Activated CD4-positive, alpha-beta T cell treated with anti-CD3 and anti-CD28 coated beads, Interleukin-2, Interleukin-6, amounts not matched to agents 100 ng/mL and 50 ng/mL, durations not matched to agents 16 hours and 8 hours (primary cell): Measurements from ENCODE around the gene FOXJ3.

Experiments
- DNase-seq: peaks from one replicate; pipeline ENCODE4 v3.0.0-alpha.2; 2020

Gene FOXJ3

GRCh38 chr1:42163536-42164503 lies 171.2 kb downstream of the FOXJ3 start:
- DNase-seq = no peak

DNA sequence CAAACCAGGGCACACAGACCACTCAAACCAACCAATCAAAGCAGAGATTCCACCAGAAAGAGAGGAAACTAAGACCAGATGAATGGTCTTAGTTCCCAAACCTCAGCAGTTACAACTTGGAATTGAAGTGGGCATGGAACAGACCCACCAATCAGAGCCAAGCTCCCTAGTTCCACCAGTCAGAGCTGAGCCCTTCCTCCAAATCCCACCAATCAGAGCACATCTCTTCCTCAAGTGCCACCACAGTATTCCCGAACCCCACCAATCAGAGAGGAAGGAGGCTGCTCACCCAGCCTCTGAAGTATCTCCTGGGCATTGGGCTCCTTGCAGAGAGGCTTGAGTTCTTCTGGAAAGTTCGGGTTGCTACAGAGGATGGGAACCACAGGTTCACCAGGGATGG lies 171.9 kb downstream of the FOXJ3 start:
- no peak for DNase-seq

- no peak for DNase-seq
Observed at GRCh38 chr1:42162181-42162580, 172.9 kb downstream of the FOXJ3 start.

GRCh38 chr1:42158189-42158588 lies 176.8 kb downstream of the FOXJ3 start:
- DNase-seq = no peak

DNA sequence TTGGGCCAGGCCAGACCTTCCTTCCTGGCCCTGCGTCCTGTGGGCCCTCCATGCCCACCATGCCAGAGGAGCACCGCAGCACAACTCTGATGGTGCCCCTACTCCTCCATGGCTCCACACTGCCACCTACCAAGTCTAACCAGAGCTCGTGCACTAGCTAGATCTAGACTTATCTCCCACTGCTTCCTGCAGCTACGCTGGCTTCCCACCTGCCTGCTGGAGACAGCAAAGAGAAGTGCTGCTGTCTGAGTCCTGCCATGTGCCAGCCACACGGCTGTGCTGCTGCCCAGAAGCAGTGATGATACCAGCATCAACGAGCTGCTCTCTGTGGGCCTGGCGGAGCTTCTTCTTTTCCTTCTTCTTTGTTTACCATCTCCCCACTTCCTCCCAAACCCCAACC lies 177.4 kb downstream of the FOXJ3 start:
- no peak for DNase-seq

GRCh38 chr1:42155362-42155761 lies 179.7 kb downstream of the FOXJ3 start:
- DNase-seq = no peak

DNA sequence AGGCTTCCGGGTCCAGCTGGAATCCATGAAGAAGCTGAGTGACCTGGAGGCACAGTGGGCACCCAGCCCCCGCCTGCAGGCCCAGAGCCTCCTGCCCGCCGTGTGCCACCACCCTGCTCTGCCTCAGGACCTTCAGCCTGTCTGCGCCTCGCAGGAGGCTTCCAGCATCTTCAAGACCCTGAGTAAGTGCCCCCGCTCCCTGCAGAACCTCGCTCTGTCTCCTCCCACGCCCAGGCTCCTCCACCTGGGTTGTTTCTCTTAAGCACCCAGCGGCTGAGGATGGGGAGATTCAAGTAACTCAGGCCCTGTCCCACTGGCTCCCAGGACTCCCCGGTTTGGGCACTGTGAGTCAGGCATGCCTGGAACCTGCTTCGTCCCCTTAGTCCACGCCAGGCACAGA lies 180.3 kb downstream of the FOXJ3 start:
- no peak for DNase-seq

DNA sequence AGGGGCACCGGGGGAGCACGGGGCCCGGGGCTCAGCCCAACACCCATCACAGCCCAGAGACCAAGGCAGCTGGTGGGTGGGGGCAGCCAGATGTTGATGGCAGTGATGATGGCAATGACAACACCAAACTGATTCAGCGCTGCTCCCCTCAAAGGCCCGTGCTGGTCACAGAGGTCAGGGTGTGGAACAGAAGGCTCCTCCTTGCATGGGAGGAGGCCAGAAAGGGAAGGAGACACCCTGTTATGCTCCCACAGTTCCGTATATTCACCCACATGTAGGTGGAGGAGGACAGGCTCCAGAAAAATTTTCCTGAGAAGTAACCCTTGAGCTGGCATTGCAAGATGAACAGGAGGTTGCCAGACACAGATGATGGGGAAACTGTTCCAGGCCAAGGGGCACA lies 181.4 kb downstream of the FOXJ3 start:
- DNase-seq = no peak

DNA sequence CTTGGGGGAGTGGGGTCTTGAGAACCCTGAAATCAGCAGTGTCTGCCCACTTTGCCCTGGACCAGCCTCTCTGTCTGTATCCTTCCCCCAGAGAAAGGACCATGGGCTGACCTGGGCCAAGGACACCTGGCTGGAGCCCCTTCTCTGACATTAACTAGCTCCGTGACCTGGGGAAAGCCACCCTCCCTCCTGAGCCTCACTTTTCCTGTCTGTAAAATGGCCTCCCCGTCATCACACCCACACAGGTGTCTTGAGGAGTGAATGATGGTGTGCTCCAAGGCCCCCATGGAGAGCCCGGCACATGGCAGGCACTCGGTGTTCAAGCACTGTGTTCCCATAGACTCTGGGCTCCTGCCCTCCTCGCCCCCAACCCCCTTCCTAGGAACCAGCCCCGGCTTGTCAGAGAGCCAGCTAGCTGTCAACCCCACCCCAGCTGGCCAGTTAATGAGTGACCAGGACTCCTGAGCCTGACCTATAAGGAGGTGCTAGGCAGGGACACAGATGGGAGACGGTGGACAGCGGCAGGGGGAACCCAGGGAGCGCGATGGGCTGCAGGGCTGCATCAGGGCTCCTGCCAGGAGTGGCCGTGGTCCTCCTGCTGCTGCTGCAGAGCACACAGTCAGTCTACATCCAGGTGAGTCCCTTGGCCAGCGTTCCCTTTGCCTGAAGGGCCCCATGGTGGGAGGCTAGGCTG lies 182.0 kb downstream of the FOXJ3 start, which contains the start of gene GUCA2B:
TSS of gene GUCA2B (plus strand) at position 504 of the 694 bp plus-strand sequence. CDS start at position 545, 41 bp downstream.
- DNase-seq = no peak

DNA sequence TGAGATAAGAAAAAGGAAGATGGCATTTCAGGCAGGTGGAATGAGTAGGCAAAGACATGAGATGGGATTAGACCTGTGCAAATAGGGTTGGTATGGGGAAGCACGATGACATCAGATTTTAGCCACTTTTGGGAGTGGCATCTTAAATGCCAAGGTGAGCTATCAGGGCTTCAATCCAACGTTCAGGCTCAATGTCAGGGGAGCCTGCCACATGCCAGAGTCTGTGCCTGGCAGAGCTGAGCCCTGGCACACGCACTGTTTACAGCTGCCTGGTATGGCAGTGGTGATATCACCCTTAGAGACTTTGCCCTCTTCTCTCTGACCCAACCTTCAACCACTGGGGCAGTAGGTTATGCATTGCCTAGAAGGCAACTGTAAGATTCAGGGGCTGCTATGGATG lies 182.9 kb downstream of the FOXJ3 start:
- DNase-seq = no peak

GRCh38 chr1:42150651-42151050 lies 184.4 kb downstream of the FOXJ3 start:
- no peak for DNase-seq

GRCh38 chr1:42148166-42148565 lies 186.9 kb downstream of the FOXJ3 start:
- no peak for DNase-seq

DNA sequence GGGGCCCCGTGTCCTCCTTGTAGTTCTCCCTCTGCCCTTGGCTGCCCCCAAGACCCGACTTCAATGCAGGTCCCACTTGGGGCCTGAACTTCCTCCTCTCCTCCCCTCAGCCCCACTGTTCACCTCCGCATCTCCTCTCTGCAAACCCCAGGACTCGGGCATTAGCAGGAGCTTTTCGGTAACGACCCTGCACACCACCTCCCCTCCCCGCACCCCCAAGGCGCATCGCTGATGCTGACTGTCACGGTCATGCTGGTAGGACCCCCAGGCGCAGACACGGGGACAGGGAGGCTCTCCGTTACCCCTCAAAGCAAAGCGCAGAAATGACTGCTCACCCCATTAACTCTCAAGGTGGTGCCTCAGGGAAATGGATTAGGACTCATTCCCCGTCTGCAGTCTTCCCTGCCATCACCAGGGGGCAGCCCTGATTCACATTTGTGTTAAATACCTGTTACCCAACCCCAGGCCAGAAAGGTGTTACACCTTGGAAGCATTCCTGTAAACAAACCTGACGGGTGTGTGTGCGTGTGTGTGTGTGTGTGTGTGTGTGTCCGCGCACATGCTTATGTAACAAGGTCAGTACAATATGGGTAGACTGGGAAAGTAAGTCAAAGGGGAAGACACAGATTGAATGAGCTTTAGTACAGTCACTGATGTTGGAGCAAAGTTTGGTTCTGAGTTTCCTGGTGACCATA lies 188.3 kb downstream of the FOXJ3 start:
- peak; percentile 78 for DNase-seq

- DNase-seq = no peak
Observed at GRCh38 chr1:42145764-42146625, 189.0 kb downstream of the FOXJ3 start.

DNA sequence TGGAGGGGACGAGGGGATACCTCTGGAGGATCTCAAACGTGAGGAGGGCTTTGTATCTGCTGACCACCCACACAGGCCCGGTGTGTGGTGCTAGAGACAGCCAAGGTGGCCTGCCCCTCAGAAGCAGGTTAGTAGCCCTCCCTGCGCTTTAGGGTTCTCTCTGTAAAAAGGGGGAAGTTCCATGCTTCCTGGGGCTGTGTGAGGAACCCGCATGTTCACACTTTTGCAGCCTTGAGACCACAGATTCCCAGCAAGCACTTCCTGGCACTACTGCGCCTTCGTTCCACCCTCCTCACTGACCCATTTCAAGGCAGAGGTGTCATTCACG lies 189.7 kb downstream of the FOXJ3 start:
- no peak for DNase-seq

DNA sequence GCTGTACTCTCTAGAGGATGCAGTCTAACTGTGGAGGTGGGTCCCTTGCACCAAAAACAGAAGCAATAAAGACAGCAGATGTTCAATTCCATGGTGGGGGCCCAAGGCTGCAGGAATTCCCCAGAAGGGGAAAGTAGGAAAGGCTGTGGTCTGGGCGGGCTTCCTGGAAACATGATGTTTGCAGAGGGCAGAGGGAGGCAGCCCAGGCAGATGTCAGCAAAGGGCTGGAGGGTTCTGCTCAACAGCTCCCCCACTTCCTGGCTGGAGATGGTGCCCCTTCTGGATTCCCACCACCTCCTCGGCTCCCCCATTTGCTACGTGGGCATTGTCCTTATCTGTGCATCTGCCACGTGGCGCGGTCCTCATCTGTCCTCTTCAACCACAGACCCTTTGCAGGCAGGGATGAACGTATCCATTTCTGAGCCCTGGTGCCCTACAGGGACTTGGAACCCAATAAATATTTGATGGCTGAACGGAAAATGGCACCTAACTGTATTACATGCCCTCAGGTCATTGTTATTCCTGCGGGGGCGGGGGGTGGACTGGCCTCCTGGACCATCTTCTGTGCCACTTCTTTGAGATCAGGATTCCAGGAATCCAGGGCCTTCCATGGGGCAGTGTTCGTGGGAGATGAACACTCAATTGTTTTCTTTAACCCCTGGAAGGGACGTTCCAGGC lies 190.2 kb downstream of the FOXJ3 start:
- no peak for DNase-seq

- DNase-seq = no peak
Observed at GRCh38 chr1:42143896-42144710, 190.9 kb downstream of the FOXJ3 start.

DNA sequence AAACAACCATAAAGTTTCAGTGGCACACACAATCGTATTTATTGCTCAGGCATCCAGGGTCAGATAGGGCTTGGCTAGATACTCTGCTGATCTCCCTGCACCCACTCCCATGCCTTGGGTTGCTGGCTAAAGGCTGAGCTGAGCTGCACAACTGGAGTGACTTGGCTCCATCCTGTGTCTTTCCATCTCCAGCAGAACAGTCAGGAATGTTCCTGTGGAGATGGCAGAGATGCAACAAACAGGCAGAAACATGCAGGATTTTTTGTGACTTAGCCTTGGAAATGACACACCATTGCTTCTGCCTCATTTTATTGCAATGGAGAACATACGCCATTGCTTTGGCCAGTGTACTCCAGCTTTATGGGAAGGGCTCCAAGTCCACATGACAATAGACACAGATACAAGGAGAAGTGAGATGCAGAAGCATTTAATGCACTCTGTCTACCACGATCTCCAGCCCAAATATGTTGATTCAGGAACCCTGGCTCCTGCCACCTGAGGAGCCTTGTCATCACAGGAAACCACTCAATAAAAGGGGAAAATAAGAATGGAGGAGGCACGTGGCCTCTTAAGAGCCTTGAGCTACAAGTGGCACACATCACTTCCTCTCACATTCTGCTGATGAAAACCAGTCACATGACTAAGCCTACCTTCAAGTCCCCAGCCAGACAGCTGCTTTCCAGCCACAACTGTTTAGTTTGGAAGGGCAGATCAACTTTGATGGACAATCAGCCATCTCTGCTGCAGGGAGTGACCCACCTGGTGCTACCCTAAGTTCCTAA lies 191.9 kb downstream of the FOXJ3 start:
- peak; percentile 15 for DNase-seq

DNA sequence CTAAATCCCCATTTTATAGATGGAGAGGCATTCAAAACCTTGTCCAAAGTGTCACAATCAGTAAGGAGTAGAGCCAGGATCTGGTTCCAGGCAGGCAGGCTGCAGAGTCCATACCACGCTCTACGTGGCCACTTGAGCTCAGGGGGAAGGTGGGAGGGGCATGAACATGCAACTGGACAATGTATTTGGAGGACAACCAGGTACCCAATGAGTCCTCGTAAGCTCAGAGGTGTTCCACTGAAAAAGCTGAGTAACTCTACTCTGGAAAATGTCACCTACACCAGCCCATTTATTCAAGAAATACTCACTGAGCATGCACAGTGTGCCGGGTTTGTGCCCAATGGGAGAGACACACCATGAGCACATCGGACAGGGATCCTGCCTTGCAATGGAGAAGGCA lies 193.1 kb downstream of the FOXJ3 start:
- no peak for DNase-seq

GRCh38 chr1:42140191-42140590 lies 194.8 kb downstream of the FOXJ3 start:
- no peak for DNase-seq
